ENCODE measurements around the gene GYPC.

The GYPC gene

GRCh38 chr2:126725580-126725979 lies 69.6 kb downstream of the GYPC start:
- no peak for DNase-seq

GRCh38 chr2:126729896-126730295 lies 73.9 kb downstream of the GYPC start:
- no peak for DNase-seq

- no peak for DNase-seq
These were observed 74.7 kb downstream of the GYPC start for GRCh38 chr2:126730655-126731054.

GRCh38 chr2:126731353-126731752 lies 75.4 kb downstream of the GYPC start:
- no peak for DNase-seq

GRCh38 chr2:126732682-126733245 lies 76.8 kb downstream of the GYPC start:
- DNase-seq: no peak

GRCh38 chr2:126733795-126734194 lies 77.8 kb downstream of the GYPC start:
- no peak for DNase-seq

GRCh38 chr2:126736133-126736874 lies 80.3 kb downstream of the GYPC start:
- no peak for DNase-seq

GRCh38 chr2:126739141-126739540 lies 83.2 kb downstream of the GYPC start:
- no peak for DNase-seq

- DNase-seq: no peak
These were observed 88.7 kb downstream of the GYPC start for GRCh38 chr2:126744640-126745039.

Data from right kidney (tissue), 1 donor.